GM23248 (cell line): ENCODE data around the gene LMO1. TPM values are rescaled to one million over a fixed set of nuclear protein-coding genes. Genes with fewer than 3 reads are reported as not detected.

ENCODE experiments used
- DNase-seq: peaks from one replicate; pipeline ENCODE4 v3.0.0-alpha.2; 2015
- H2AFZ ChIP-seq: fragments of 200-600 bp; sonication (generic); 2 replicates; pipeline ENCODE4 v1.6.1; 2016; ENCODE audit warnings: antibody characterized with exemption
- H3F3A ChIP-seq: fragments of 200-600 bp; sonication (generic); 2 replicates; pipeline ENCODE4 v1.6.1; 2016; ENCODE audit warnings: mild to moderate bottlenecking, antibody characterized with exemption, mixed run types; ENCODE audit not compliant: insufficient read depth
- H3K27ac ChIP-seq: fragments of 200-600 bp; sonication (generic); 2 replicates; pipeline ENCODE4 v1.5.1; 2016; ENCODE audit warnings: mild to moderate bottlenecking
- H3K27me3 ChIP-seq: fragments of 200-600 bp; sonication (generic); replicated peaks from 2 replicates; pipeline ENCODE4 v1.6.1; 2016; ENCODE audit warnings: mild to moderate bottlenecking; ENCODE audit not compliant: insufficient read depth
- H3K36me3 ChIP-seq: fragments of 200-600 bp; sonication (generic); 2 replicates; pipeline ENCODE4 v1.6.1; 2016; ENCODE audit warnings: low read depth, mild to moderate bottlenecking
- H3K4me1 ChIP-seq: fragments of 200-600 bp; sonication (generic); 2 replicates; pipeline ENCODE4 v1.6.1; 2016; ENCODE audit warnings: mild to moderate bottlenecking; ENCODE audit not compliant: insufficient read depth
- H3K4me2 ChIP-seq: fragments of 200-600 bp; sonication (generic); one replicate; pipeline ENCODE4 v1.6.1; 2016; ENCODE audit warnings: mild to moderate bottlenecking; ENCODE audit not compliant: unreplicated experiment
- H3K4me3 ChIP-seq: fragments of 200-600 bp; sonication (generic); 2 replicates; pipeline ENCODE4 v1.5.1; 2016; ENCODE audit warnings: mild to moderate bottlenecking
- H3K79me2 ChIP-seq: fragments of 200-600 bp; sonication (generic); 2 replicates; pipeline ENCODE4 v1.6.1; 2016; ENCODE audit warnings: mild to moderate bottlenecking; ENCODE audit not compliant: insufficient read depth
- H3K9ac ChIP-seq: fragments of 200-600 bp; sonication (generic); 2 replicates; pipeline ENCODE4 v1.6.1; 2016; ENCODE audit warnings: mild to moderate bottlenecking
- H3K9me2 ChIP-seq: fragments of 200-600 bp; sonication (generic); 2 replicates; pipeline ENCODE4 v1.6.1; 2016; ENCODE audit warnings: mixed run types, mild to moderate bottlenecking, moderate library complexity; ENCODE audit not compliant: insufficient read depth
- H3K9me3 ChIP-seq: fragments of 200-600 bp; sonication (generic); one replicate; pipeline ENCODE4 v1.6.1; 2017; ENCODE audit warnings: low read depth
- H4K20me1 ChIP-seq: fragments of 200-600 bp; sonication (generic); 2 replicates; pipeline ENCODE4 v1.6.0; 2016; ENCODE audit not compliant: insufficient read depth
- EZH2 ChIP-seq: fragments of 200-600 bp; sonication (generic); IDR thresholded peaks from 2 replicates; pipeline ENCODE4 v1.6.1; 2018; ENCODE audit warnings: antibody characterized with exemption, mild to moderate bottlenecking; ENCODE audit not compliant: insufficient read depth, poor library complexity, severe bottlenecking
- EZH2phosphoT487 ChIP-seq: fragments of 200-600 bp; sonication (generic); IDR thresholded peaks from 2 replicates; pipeline ENCODE4 v1.6.1; 2018; ENCODE audit warnings: antibody characterized with exemption, moderate library complexity, mild to moderate bottlenecking, low read depth; ENCODE audit not compliant: insufficient read depth
- WGBS, 2 experiments: methylation state at CpG; one replicate each; pipeline ENCODE4 v1.1.6; 2015 to 2017; ENCODE audit warnings: low lambda C conversion rate in 2 of 2, low coverage in 1 of 2; ENCODE audit errors: missing lambda C conversion rate in 2 of 2; 5-methylcytosine and 5-hydroxymethylcytosine counted together
- in situ Hi-C: fragments of 300-500 bp; cut with MboI; formaldehyde crosslinking; loops from 2 replicates; pipeline ENCODE4 v1.15.0; 2020
- polyA plus RNA-seq: library from polyadenylated mRNA; unstranded; fragments of >200 nt; fragmentation: Nextera tagmentation; extraction: Ambion mirVana; gene quantifications from 2 replicates; pipeline ENCODE4 v1.2.1, GENCODE V29; 2016
- total RNA-seq: library from RNA; depleted of rRNA; stranded (reverse); fragments of >200 nt; shearing (Covaris generic); gene quantifications from 2 replicates; pipeline ENCODE4 v1.2.3, GENCODE V29; 2014

Gene LMO1
- total and polyA plus RNA-seq, 2 experiments from 2014 or later, result not detected

DNA sequence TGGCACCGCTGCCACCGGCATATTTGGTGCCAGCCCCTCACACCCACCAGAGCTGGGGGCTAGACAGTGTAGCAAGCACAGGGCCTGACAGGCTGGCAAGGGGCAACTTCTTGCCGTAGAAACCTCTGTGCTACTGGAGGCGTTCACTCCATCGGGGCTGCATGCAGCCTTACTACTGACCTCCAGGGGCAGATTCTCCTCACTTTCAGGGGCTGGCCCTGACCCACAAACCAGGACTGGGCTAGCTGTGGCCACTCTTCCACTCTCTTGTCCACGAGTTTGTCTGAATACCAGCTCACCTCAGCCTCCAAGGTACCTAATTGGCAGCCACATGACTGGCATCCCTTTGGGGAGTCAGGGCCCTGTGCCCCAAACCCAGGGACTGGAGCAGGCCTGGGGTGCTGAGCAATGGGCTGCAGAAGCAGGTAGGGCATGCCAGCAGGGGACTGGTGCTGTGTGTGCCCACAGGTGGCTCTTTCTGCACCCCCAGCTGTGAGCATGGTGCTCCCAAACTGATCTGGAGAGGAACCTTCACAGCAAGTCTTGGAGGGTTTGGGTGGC lies 2.1 kb upstream of the LMO1 start:
- Histone ChIP-seq H3K9me3 (no peaks in the 10 kb centered on the region), H3K9ac (no peak overlapping the region), H3K27me3 (peaks cover 70% of the 10 kb centered on the region), H3K4me2 (no peak overlapping the region), H3F3A (no peaks in the 10 kb centered on the region), H3K4me1 (no peaks in the 10 kb centered on the region), H3K9me2 (no peaks in the 10 kb centered on the region), H3K36me3 (no peaks in the 10 kb centered on the region), H2AFZ (no peak overlapping the region), H4K20me1 (no peaks in the 10 kb centered on the region), H3K79me2 (no peaks in the 10 kb centered on the region), H3K27ac (no peak overlapping the region), H3K4me3 (no peak overlapping the region)
- WGBS, 2 experiments, result 30 to 40% methylated on average over 6 of the region's 6 CpGs
- in situ Hi-C loops, result no loop called here
- DNase-seq, result peak; percentile 28
- TF ChIP-seq EZH2 (no peak), EZH2phosphoT487 (no peak)

DNA sequence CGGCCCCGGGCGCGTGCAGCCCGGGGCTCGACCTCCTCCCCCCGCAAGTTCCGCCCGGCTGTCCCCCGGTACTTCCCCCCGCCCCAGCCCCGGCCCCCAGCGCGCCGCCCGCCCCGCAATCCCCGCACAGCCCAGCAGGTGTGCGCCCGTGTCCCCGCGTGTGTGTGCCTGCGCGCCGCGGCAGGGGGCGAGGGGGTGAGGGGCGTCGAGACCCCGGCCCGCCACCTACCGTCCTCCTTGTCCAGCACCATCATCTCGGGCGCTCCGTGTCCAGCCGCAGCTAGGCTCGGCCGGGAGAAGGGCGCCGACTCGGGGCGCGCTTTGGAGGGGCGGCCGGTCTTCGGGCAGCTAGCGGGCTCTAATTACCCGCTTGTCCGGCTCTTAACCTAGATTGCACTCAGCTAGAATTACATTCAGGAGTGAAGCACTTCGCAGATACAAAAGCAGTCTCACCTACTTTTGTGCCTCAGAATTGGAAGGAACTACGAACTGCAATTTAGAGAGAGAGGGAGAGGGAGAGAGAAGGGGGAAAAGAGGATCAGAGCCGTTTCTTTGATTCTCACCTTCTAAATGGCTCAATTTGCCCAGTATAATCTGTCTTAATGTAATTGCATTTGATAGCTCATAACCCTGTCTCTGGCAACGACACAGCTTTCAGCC lies 439 bp downstream of the LMO1 start:
- Histone ChIP-seq H3K27ac (no peak overlapping the region), H3K4me3 (peak overlapping the region; percentile 65), H3K9me2 (no peaks in the 10 kb centered on the region), H3K36me3 (no peaks in the 10 kb centered on the region), H2AFZ (peak overlapping the region; percentile 73), H3K4me1 (peaks cover 5% of the 10 kb centered on the region; the same call in 1 of the 2 replicates), H3K79me2 (no peaks in the 10 kb centered on the region), H3K4me2 (peak overlapping the region; percentile 82), H3K27me3 (peaks cover 50% of the 10 kb centered on the region), H3K9me3 (no peaks in the 10 kb centered on the region), H4K20me1 (no peaks in the 10 kb centered on the region), H3K9ac (no peak overlapping the region), H3F3A (no peaks in the 10 kb centered on the region)
- in situ Hi-C loops, result no loop called here
- TF ChIP-seq EZH2phosphoT487, result 0 out of 2 replicates have a peak, but pooled peaks have one; percentile 72
- peak; percentile 75 for TF ChIP-seq EZH2
- 2% methylated on average over 22 to 44 of the region's 53 CpGs for WGBS, 2 experiments
- DNase-seq, result peak; percentile 42

DNA sequence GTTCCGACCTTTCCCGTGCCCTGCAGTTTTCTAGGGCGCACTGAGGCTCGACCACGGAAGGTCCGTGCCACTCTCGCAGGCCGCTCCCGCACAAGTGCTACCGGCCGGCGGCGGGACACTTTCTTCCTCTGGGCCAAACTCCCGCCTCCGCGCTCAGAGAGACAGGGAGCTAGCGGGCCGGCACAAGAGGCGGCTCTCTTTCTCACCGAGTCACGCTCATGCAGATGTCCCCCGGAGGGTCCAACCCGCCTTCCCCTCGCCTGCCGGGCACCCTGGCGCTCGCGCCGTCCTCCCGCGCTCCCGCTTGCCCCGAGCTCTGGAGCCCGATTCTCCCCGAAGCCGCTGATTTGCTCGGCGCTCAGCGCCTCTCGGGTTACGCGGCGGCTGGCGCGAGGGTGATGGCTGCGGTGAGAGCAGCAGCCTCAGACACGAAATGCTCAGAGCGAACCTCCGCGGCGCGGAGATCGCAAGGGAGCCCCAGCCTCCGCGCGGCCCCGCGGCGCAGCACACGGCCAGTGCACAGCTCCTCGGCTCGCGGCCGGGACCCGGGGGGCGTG lies 1.0 kb downstream of the LMO1 start:
- TF ChIP-seq EZH2phosphoT487 (no peak), EZH2 (peak; percentile 15)
- Histone ChIP-seq H3K9me2 (no peaks in the 10 kb centered on the region), H3K27ac (no peak overlapping the region), H3K4me3 (peak overlapping the region; percentile 65), H3K79me2 (no peaks in the 10 kb centered on the region), H2AFZ (peak overlapping the region; percentile 73), H3K9me3 (no peaks in the 10 kb centered on the region), H3K27me3 (peaks cover 45% of the 10 kb centered on the region), H3K9ac (no peak overlapping the region), H3K4me1 (peaks cover 5% of the 10 kb centered on the region; the same call in 1 of the 2 replicates), H4K20me1 (no peaks in the 10 kb centered on the region), H3F3A (no peaks in the 10 kb centered on the region), H3K4me2 (peak overlapping the region; percentile 82), H3K36me3 (no peaks in the 10 kb centered on the region)
- DNase-seq, result peak; percentile 86
- in situ Hi-C loops, result no loop called here
- WGBS, 2 experiments, result 2% methylated on average over 51 to 53 of the region's 66 CpGs

DNA sequence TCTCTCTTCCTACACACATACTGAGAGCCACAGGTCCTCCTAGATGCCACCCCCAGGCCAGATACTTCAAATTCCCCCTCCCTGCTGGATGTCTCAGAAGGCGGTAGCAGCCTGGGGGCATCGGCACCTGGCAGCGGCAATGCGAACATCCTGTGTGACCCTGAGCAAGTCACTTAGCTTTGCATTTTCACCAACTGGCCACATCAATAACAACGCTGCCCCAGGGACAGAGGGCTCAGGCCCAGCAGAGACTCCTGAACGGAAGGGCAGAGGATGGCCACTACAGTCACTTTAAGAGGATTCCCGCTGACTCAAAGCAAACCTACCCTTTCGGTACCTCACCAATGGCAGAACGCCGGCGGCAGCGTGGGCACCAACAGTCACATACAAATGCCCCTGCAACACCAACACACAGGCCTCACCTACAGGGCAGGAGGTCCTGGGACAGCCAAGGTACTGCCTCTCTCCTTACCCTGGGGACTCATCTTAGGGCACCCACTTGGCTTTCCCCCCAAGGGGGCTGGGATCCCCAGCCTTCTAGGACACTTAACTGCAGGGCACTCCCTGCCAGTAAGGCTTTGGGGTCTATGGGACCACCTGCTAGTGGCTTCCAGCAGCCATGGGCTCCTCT lies 1.6 kb downstream of the LMO1 start:
- Histone ChIP-seq H2AFZ (peak overlapping the region; percentile 73; the same call in 1 of the 2 replicates), H4K20me1 (no peaks in the 10 kb centered on the region), H3K36me3 (no peaks in the 10 kb centered on the region), H3K4me3 (peak overlapping the region; percentile 65), H3K27ac (no peak overlapping the region), H3K9ac (no peak overlapping the region), H3K27me3 (peaks cover 40% of the 10 kb centered on the region), H3K4me2 (peak overlapping the region; percentile 82), H3K4me1 (peaks cover 5% of the 10 kb centered on the region; the same call in 1 of the 2 replicates), H3K9me3 (no peaks in the 10 kb centered on the region), H3F3A (no peaks in the 10 kb centered on the region), H3K9me2 (no peaks in the 10 kb centered on the region), H3K79me2 (no peaks in the 10 kb centered on the region)
- TF ChIP-seq EZH2, result peak; percentile 35
- no peak for TF ChIP-seq EZH2phosphoT487
- DNase-seq, result no peak
- in situ Hi-C loops, result no loop called here
- 82 to 84% methylated on average over 12 of the region's 12 CpGs for WGBS, 2 experiments
